ENCODE data around the gene EDEM3.
"Not testable (repeated sequence)": the region's sequence is repeated elsewhere in the genome, so short reads cannot be mapped to it uniquely, and the experiment has no call there.

The EDEM3 gene

DNA sequence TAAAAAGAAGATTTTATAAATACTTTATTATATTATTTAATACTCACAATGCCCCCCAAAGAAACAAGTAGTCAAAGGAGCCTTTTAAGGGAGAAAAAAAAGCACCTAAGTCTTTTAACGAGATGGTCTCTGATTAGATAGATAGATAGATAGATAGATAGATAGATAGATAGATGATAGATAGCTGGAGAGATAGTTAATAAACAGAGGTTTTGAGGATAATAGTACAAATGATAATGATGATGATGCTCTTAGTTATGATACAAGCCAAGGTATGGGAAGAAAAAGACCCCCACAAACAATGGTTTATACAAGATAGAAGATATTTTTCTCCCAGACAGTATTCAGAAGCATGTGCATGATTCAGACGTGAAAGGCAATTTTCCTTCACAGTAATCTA is 14.6 kb upstream of the EDEM3 start:
- no peak for DNase-seq

DNA sequence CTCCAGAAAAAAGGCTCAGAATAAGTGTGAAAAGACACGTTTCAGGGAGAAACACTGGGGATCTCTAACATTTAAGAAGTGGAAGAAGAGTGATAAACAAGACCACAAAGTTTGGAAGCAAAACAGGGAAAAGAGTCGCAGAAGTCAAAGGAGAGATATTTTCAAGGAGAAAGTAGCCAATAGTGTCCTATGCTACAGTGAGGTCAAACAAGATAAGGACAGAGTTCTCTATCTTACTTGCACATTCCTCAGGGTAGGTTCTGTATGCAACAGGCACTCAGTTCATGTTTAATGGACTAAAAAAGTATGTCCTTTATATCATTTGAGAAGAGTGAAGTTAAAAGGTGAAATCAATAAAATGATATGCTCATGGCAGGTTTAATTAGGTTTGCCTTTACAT is 13.8 kb upstream of the EDEM3 start:
- no peak for DNase-seq

DNA sequence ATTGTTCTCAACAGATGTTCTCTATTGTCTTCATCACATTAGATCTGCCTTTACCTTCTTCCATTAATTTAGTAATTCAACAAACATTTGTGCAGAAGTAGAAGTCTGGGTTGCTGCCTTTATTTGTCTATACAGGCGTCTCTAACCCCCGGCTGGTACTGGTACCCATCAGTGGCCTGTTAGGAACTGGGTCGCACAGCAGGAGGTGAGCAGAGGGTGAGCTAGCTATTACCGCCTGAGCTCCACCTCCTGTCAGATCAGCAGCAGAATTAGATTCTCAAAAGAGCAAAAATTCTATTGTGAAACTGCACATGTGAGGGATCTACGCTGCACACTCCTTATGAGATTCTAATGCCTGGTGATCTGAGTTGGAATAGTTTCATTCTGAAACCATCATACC is 12.9 kb upstream of the EDEM3 start:
- DNase-seq, result no peak

DNA sequence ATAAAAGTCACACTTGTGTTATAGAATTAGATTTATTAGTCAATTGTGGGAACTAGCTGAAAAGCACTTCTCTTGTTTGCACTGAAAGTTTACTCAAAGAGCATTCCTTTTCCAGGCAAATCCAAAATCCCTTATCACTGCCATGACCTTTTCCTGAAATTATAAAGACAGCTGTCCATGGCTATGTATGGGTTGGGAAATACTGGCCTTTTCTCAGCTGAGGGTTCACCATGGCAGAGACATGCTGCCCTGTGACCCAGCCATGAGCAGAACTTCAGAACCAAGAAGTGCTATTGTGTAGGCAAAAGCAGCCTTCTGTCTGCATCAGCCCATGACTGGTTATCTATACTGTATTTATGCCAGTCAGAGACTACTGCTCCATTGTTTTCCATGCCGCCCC is 9.8 kb upstream of the EDEM3 start:
- DNase-seq, result no peak

- not testable (repeated sequence) for DNase-seq
Observed at GRCh38 chr1:184763520-184763919, 8.9 kb upstream of the EDEM3 start.

DNA sequence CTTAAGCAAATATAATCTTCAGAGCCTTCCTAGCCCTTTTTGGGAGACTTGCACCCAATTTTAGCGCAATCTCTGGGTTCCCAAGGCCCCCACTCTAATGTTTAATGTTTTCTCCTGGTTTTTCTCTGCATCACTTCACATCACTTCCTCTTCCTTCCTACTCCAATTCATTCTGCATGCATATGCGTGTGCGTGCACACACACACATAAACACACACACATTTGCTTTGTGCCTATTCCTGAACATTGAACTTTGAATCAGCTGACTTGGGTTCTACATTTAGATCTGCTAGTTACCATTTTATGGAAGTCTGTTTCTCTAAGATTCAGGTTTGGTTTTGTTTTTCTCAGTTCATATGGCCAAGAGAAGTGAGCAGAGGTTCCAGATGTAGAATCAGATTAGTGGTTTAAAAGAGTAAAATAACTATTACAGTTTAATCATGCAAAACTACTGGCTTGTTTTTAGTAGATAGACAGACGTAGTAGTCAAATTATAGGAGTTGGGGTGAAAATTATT is 7.4 kb upstream of the EDEM3 start:
- no peak for DNase-seq

- no peak for DNase-seq
Observed at GRCh38 chr1:184759651-184760050, 5.0 kb upstream of the EDEM3 start.

DNA sequence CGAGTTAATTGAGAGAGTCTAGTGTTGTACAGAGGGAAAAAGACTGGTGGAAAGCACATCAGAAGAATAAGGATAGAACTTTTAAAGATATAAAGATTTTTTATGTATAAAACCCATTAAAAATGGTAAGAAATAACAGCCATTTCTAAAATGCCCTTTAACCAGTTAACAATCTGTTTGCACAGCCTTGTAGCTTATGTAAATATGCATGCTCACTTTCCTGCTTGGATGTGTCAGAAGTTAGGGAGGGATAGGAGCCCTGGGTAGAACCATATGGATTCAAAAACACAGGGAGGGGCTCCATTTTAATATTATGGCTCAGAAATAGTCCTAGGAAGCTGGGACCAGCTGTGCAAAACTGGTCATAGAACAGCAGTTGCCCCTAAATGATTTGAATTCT is 4.5 kb upstream of the EDEM3 start:
- DNase-seq, result no peak

DNA sequence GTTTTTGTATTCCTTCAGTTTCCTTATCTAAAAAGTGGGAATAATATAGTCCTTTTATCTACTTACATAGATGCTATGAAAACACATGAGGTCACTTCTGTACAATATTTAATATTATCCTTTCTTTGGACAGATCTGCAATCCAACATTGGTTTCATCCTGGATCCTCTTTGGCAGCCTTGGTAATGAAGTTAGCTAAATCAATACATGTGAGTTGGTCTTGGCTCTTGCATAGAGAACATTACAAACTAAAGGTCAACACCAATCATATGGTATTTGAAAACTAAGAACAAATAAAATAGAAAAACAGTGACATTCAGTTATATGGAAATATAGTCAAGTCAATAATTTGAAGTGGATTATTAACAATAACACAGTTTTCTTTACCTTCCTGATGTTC is 3.2 kb upstream of the EDEM3 start:
- DNase-seq, result no peak

DNA sequence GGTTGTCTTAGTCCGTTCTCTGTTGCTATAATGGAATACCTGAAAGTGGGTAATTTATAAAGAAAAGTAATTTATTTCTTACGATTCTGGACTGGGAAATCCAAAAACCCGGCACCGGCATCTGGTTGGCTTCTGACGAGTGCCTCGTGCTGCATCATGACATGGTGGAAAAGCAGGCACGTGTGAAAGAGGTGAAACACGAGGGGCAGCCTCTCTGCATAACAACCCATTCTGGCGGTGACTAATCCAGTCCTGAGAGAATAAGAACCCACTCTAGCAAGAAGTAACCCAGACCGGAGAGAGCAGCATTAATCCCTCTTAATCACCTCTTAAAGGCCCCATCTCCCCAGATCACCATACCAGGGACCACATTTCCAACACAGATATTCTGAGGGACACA is 2.7 kb upstream of the EDEM3 start:
- DNase-seq, result no peak

GRCh38 chr1:184755226-184756065 is 788 bp upstream of the EDEM3 start:
- DNase-seq, result no peak

DNA sequence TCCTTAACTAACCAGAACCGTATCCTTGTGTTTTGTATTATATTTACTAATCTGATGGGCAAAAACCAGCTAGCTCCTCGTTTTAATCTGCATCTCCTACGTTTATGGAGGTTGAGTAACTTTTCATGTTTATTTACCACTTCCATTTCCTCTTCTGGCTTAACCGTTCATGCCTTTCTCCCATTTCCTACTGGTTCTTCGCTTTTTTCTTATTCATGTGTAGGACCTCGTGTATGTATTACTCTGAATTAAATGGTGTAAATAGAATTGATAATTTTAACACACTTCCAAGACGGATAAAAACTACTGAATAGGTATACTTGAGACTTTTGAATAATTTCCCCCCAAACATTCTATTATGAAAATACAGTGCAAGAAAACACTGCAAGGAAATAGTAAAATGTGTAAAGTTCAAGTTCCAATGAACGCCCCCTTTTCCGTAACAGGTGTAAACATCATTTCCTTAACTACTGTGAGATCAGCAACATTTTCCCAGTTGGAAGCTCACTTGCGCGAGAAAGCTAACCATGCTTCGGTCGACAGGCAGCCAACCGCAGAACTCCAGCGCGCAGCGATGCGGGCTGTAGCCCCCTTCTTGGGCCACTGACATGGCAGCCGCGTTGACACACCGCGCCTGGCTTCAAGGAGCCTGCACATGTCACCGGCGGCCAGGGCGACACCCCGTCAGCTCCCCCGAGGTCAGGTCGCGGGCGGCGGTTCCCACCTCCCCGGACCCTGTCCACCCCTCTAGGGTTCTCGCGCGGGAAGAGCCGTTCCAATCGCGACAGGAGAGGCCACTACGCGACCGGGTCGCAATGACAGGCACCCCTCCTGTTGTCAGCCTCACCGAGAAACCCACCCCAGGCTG is 816 bp downstream of the EDEM3 start:
- DNase-seq, result peak; percentile 38 to 44

GRCh38 chr1:184753117-184753516 is 1.5 kb downstream of the EDEM3 start:
- no peak for DNase-seq

- DNase-seq, result no peak
Observed at GRCh38 chr1:184752656-184753055, 2.0 kb downstream of the EDEM3 start.

GRCh38 chr1:184748740-184749139 is 5.9 kb downstream of the EDEM3 start:
- no peak for DNase-seq

- no peak for DNase-seq
Observed at GRCh38 chr1:184747089-184747955, 7.3 kb downstream of the EDEM3 start.

GRCh38 chr1:184745929-184746638 is 8.6 kb downstream of the EDEM3 start:
- no peak for DNase-seq

- DNase-seq, result no peak
Observed at GRCh38 chr1:184745110-184745509, 9.5 kb downstream of the EDEM3 start.

DNA sequence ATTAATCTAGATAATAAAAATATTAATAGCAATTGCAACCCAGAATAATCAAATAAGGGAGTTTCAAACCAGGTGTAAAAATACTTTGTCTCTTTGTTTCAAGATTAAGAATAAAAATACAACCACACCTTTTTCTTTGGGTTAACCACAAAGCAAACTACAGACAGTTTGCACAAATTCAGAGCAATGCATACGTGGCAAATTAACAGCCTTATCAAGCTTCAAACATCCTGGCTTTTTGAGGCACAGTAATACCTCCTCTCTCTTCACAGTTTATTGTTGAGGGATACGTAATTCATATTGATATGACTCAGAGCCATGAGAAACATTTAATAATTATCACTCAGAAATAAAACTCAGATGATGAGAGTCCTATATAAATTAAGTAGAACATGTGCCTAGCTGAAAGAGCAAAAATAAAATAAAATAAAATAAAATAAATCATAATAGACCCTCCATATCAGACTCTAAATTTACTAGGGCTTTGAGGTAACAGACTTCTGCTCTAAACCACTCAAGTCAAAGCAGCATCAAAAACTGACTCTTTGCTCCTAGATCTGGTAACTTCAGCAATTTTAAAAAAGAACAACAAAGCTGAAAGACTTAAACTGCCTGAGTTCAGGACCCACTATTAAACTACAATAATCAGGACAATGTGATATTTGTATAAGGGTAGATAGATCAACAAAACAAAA is 11.4 kb downstream of the EDEM3 start:
- DNase-seq, result no peak

DNA sequence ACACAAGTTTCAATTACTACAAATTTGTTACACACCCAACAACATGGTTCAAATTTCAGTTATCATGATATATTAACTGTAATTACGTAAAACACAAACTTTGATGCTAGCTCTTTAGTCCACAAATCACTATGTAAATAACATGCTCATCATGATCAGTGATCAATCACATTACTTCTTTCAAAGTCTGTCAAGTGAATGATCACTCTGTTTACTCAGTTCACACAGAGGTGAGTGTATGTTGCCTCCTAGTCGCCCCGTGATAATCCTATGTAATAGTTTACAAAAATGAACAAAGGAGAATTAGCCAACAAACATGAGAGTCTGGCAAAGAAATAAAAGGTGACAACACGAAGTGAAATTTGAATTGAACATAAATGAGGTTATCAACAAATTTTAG is 14.3 kb downstream of the EDEM3 start:
- DNase-seq, result no peak

GRCh38 chr1:184739796-184740195 is 14.9 kb downstream of the EDEM3 start:
- DNase-seq, result no peak

- no peak for DNase-seq
Observed at GRCh38 chr1:184739070-184739469, 15.6 kb downstream of the EDEM3 start.
